GM20431 (cell line): Measurements from ENCODE around the gene HTR2C.
"Not testable (repeated sequence)": the region's sequence is repeated elsewhere in the genome, so short reads cannot be mapped to it uniquely, and the experiment has no call there.

Experiments used
- in situ Hi-C: fragments of 300-500 bp; cut with MseI, MboI; formaldehyde crosslinking; loops from one replicate; pipeline ENCODE4 v1.15.0; 2020; ENCODE audit warnings: low sequenced_read_pairs; ENCODE audit not compliant: unreplicated experiment

The HTR2C gene

GRCh38 chrX:114583646-114584374 is at the start of gene HTR2C:
HTR2C (plus strand) TSS chrX:114584086; CDS start chrX:114726937, 142,851 bp downstream.
- in situ Hi-C loops: no loop called here

GRCh38 chrX:114580336-114580735 is 3.5 kb upstream of the HTR2C start:
- in situ Hi-C loops: no loop called here

- in situ Hi-C loops: no loop called here
Measured at GRCh38 chrX:114581528-114582263, 2.2 kb upstream of the HTR2C start.

- in situ Hi-C loops: no loop called here
Measured at GRCh38 chrX:114582264-114582632, 1.6 kb upstream of the HTR2C start.

GRCh38 chrX:114582698-114583395 is 1.0 kb upstream of the HTR2C start:
- in situ Hi-C loops: no loop called here

GRCh38 chrX:114584375-114584943 is 573 bp downstream of the HTR2C start:
- in situ Hi-C loops: no loop called here

GRCh38 chrX:114584983-114585842 is 1.3 kb downstream of the HTR2C start:
- in situ Hi-C loops: no loop called here

GRCh38 chrX:114591121-114591520 is 7.2 kb downstream of the HTR2C start:
- in situ Hi-C loops: no loop called here

GRCh38 chrX:114599305-114599704 is 15.4 kb downstream of the HTR2C start:
- in situ Hi-C loops: no loop called here

GRCh38 chrX:114599911-114600310 is 16.0 kb downstream of the HTR2C start:
- in situ Hi-C loops: no loop called here

- in situ Hi-C loops: not testable (repeated sequence)
Measured at GRCh38 chrX:114606619-114607018, 22.7 kb downstream of the HTR2C start.

GRCh38 chrX:114611018-114611619 is 27.2 kb downstream of the HTR2C start:
- in situ Hi-C loops: no loop called here

- in situ Hi-C loops: no loop called here
Measured at GRCh38 chrX:114615765-114616164, 31.9 kb downstream of the HTR2C start.

GRCh38 chrX:114619874-114620273 is 36.0 kb downstream of the HTR2C start:
- in situ Hi-C loops: no loop called here

GRCh38 chrX:114626323-114626722 is 42.4 kb downstream of the HTR2C start:
- in situ Hi-C loops: no loop called here

GRCh38 chrX:114635986-114636385 is 52.1 kb downstream of the HTR2C start:
- in situ Hi-C loops: no loop called here

GRCh38 chrX:114650351-114650750 is 66.5 kb downstream of the HTR2C start:
- in situ Hi-C loops: no loop called here

GRCh38 chrX:114675365-114675764 is 91.5 kb downstream of the HTR2C start:
- in situ Hi-C loops: no loop called here

- in situ Hi-C loops: not testable (repeated sequence)
Measured at GRCh38 chrX:114700533-114700932, 116.6 kb downstream of the HTR2C start.
